PC-3 (cell line): ENCODE data around the gene BEND5. TPM values are rescaled to one million over a fixed set of nuclear protein-coding genes. Genes with fewer than 3 reads are reported as not detected.

Experiments
- ATAC-seq: fragments of 200-7000 bp; cut with Tn5 transposase; 2 replicates; pipeline ENCODE4 v1.9.1; 2020; ENCODE audit warnings: mild to moderate bottlenecking, moderate library complexity
- BruUV-seq: library from RNA; stranded (reverse); fragments of 400-500 nt; replicated peaks from 2 replicates; lab custom pipeline; 2021; lab: Mats Ljungman, UMichigan
- CTCF ChIA-PET: fragments of 300-600 bp; sonication (Branson Sonifier 250); formaldehyde crosslinking; loops from one replicate; lab custom pipeline; 2022; ENCODE audit warnings: antibody characterized with exemption; lab: Charles Lee
- POLR2A ChIA-PET: fragments of 300-600 bp; sonication (Branson Sonifier 250); formaldehyde crosslinking; loops from one replicate; lab custom pipeline; 2022; ENCODE audit warnings: antibody characterized with exemption; ENCODE audit not compliant: unreplicated experiment; lab: Charles Lee
- DNase-seq: peaks from one replicate; pipeline ENCODE4 v3.0.0-alpha.2; 2015
- H2AFZ ChIP-seq: fragments of 300-600 bp; sonication (generic); 2 replicates; pipeline ENCODE4 v1.6.0; 2016; ENCODE audit warnings: antibody characterized with exemption, low read length
- H3F3A ChIP-seq: fragments of 300-600 bp; sonication (generic); one replicate; pipeline ENCODE4 v1.6.0; 2017; ENCODE audit warnings: antibody characterized with exemption, low read length, control low read depth, mild to moderate bottlenecking; ENCODE audit not compliant: unreplicated experiment
- H3K27ac ChIP-seq: fragments of 300-600 bp; sonication (generic); 2 replicates; pipeline ENCODE4 v1.5.1; 2016; ENCODE audit warnings: mild to moderate bottlenecking, low read length
- H3K27me3 ChIP-seq: fragments of 300-600 bp; sonication (generic); 2 replicates; pipeline ENCODE4 v1.6.1; 2016; ENCODE audit warnings: low read length, mixed read lengths
- H3K36me3 ChIP-seq: fragments of 300-600 bp; sonication (generic); 2 replicates; pipeline ENCODE4 v1.6.1; 2016; ENCODE audit warnings: low read depth, mixed run types, low read length, mixed read lengths
- H3K4me1 ChIP-seq: fragments of 300-600 bp; sonication (generic); 2 replicates; pipeline ENCODE4 v1.5.1; 2016; ENCODE audit warnings: low read length; ENCODE audit not compliant: insufficient read depth
- H3K4me2 ChIP-seq: fragments of 300-600 bp; sonication (generic); 2 replicates; pipeline ENCODE4 v1.6.0; 2016; ENCODE audit warnings: low read length
- H3K4me3 ChIP-seq: fragments of 300-600 bp; sonication (generic); 2 replicates; pipeline ENCODE4 v1.5.1; 2016; ENCODE audit warnings: mild to moderate bottlenecking, low read length, mixed read lengths
- H3K79me2 ChIP-seq: fragments of 300-600 bp; sonication (generic); 2 replicates; pipeline ENCODE4 v1.6.1; 2017; ENCODE audit warnings: low read length, mixed read lengths
- H3K9ac ChIP-seq: fragments of 300-600 bp; sonication (generic); 2 replicates; pipeline ENCODE4 v1.6.0; 2016; ENCODE audit warnings: mild to moderate bottlenecking, low read length
- H3K9me2 ChIP-seq: fragments of 300-600 bp; sonication (generic); replicated peaks from 2 replicates; pipeline ENCODE4 v1.6.1; 2016; ENCODE audit warnings: mixed run types, low read length, mixed read lengths
- H3K9me3 ChIP-seq: fragments of 300-600 bp; sonication (generic); 2 replicates; pipeline ENCODE4 v1.6.1; 2016; ENCODE audit warnings: low read length, mixed read lengths
- H4K20me1 ChIP-seq: fragments of 300-600 bp; sonication (generic); 2 replicates; pipeline ENCODE4 v1.6.1; 2016; ENCODE audit warnings: low read length, mixed read lengths
- EZH2 ChIP-seq: fragments of 300-600 bp; sonication (generic); IDR thresholded peaks from one replicate; pipeline ENCODE4 v1.6.1; 2017; ENCODE audit warnings: antibody characterized with exemption, mild to moderate bottlenecking, low read length; ENCODE audit not compliant: unreplicated experiment
- EZH2phosphoT487 ChIP-seq: fragments of 300-600 bp; sonication (generic); IDR thresholded peaks from 2 replicates; pipeline ENCODE4 v1.6.1; 2018; ENCODE audit warnings: mild to moderate bottlenecking, antibody characterized with exemption, low read length, borderline replicate concordance
- intact Hi-C: fragments of 100-400 bp; cut with micrococcal nuclease; formaldehyde crosslinking; loops from 2 replicates; pipeline ENCODE4 v1.9.0; 2023
- total RNA-seq: library from RNA; depleted of rRNA; stranded (reverse); fragments of >200 nt; gene quantifications from 2 replicates; pipeline ENCODE4 v1.2.3, GENCODE V29; 2014
- TF ChIP-seq, protein P1 (sequence below): fragments of 300-600 bp; sonication (generic); conservative IDR thresholded peaks from 2 replicates; pipeline ENCODE4 v1.5.1; 2017; ENCODE audit warnings: antibody characterized with exemption, low read depth, mild to moderate bottlenecking, low read length

Gene BEND5
- total RNA-seq, 1 experiment from 2014 or later, result 3.1 TPM

DNA sequence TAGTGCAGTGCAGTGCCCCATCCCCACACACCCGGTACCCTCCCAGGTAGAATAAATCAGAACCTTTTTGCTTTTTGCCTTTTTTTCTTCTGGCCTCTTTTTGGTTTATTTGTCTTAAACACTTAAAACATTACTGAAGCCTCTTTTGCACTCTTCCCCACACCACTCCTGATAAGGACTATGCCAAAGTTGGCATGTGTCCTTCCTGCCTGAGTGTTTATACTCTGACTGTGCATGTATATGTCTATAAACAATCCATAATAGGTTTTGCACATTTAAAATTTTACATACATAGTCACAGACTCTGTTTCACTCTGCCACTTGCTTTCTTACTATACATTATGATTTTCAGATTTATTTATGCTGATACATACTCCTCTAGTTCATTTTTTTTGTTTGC is 59.6 kb downstream of the BEND5 start:
- CTCF ChIA-PET, result interaction anchor here (0.6 kb wide), 1 partner anchor 157 kb away, joined by 3 read pairs; no protein-coding TSS in a partner anchor
- intact Hi-C loops, result no loop called here

DNA sequence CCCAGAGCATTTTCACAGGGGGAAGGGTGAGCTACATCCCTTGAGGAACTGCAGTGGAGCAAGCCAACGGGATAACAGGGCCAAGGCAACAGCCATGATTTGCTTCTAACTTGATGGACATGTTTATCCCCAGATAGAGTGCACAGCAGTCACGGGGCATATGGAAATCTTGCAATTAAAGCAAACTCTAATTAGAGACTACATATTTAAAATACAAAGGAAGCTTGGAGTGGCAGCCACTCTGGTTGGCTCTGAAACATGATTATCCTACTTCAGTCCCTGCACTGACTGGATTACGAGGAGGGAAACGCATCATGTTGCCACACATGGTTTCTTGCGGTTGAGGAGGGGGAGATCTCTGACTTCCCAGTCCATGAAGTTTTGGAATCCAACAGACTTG is 60.8 kb downstream of the BEND5 start:
- Histone ChIP-seq H3F3A (no peaks in the 10 kb centered on the region), H4K20me1 (no peaks in the 10 kb centered on the region), H3K27me3 (no peaks in the 10 kb centered on the region), H2AFZ (no peak overlapping the region), H3K4me2 (no peak overlapping the region), H3K9me2 (no peaks in the 10 kb centered on the region), H3K36me3 (no peaks in the 10 kb centered on the region), H3K9me3 (no peaks in the 10 kb centered on the region), H3K4me1 (no peaks in the 10 kb centered on the region), H3K9ac (no peak overlapping the region), H3K4me3 (no peak overlapping the region), H3K79me2 (no peaks in the 10 kb centered on the region), H3K27ac (no peak overlapping the region)
- no TSS peak for BruUV-seq
- no peak for ATAC-seq
- TF ChIP-seq EZH2phosphoT487 (no peak), EZH2 (no peak)
- TF ChIP-seq, protein P1, sequence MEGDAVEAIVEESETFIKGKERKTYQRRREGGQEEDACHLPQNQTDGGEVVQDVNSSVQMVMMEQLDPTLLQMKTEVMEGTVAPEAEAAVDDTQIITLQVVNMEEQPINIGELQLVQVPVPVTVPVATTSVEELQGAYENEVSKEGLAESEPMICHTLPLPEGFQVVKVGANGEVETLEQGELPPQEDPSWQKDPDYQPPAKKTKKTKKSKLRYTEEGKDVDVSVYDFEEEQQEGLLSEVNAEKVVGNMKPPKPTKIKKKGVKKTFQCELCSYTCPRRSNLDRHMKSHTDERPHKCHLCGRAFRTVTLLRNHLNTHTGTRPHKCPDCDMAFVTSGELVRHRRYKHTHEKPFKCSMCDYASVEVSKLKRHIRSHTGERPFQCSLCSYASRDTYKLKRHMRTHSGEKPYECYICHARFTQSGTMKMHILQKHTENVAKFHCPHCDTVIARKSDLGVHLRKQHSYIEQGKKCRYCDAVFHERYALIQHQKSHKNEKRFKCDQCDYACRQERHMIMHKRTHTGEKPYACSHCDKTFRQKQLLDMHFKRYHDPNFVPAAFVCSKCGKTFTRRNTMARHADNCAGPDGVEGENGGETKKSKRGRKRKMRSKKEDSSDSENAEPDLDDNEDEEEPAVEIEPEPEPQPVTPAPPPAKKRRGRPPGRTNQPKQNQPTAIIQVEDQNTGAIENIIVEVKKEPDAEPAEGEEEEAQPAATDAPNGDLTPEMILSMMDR, result no peak
- ChIA-PET POLR2A (no interaction called here), CTCF (no interaction called here)
- no peak for DNase-seq
- intact Hi-C loops, result no loop called here

More for the DNA sequence above, 59.6 kb downstream of the BEND5 start:
- no peaks in the 10 kb centered on the region for H3K36me3 ChIP-seq
- POLR2A ChIA-PET, result no interaction called here
- no peaks in the 10 kb centered on the region for H3F3A ChIP-seq
- no peaks in the 10 kb centered on the region for H3K9me3 ChIP-seq
- DNase-seq, result no peak
- H3K4me2 ChIP-seq, result no peak overlapping the region
- H2AFZ ChIP-seq, result no peak overlapping the region
- no peak overlapping the region for H3K4me3 ChIP-seq
- ATAC-seq, result no peak
- H3K9ac ChIP-seq, result no peak overlapping the region
- H3K9me2 ChIP-seq, result no peaks in the 10 kb centered on the region
- no peaks in the 10 kb centered on the region for H4K20me1 ChIP-seq
- TF ChIP-seq, protein P1, result no peak
- TF ChIP-seq EZH2 (no peak), EZH2phosphoT487 (no peak)
- no peaks in the 10 kb centered on the region for H3K79me2 ChIP-seq
- no peaks in the 10 kb centered on the region for H3K27me3 ChIP-seq
- no peak overlapping the region for H3K27ac ChIP-seq
- BruUV-seq, result no TSS peak
- H3K4me1 ChIP-seq, result no peaks in the 10 kb centered on the region

DNA sequence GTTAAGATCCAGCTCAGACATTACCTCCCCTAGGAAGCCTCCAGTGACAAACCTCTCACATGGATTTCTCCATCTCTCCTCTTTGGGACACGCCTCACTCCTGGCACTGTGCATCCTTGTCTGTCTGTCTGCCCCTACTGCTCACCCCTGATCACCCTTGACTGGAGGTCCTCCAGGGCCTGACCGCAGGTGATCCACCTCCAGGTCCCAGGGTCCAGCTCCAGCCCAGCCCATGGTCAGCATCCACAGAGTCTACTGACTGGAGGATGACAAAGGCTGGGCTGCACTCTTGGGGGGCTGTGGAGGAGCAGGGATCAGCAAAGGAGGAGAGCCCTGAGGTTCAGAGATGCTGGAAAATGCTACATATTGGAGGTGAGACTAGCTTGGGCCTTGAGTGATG is 65.8 kb downstream of the BEND5 start:
- ChIA-PET CTCF (no interaction called here), POLR2A (no interaction called here)
- ATAC-seq (no peak), DNase-seq (no peak)
- no peaks in the 10 kb centered on the region for H3K27me3 ChIP-seq
- no peaks in the 10 kb centered on the region for H3K9me3 ChIP-seq
- no peak overlapping the region for H3K27ac ChIP-seq
- H3K79me2 ChIP-seq, result no peaks in the 10 kb centered on the region
- no peaks in the 10 kb centered on the region for H4K20me1 ChIP-seq
- intact Hi-C loops, result no loop called here
- no peak overlapping the region for H3K4me2 ChIP-seq
- H3K9me2 ChIP-seq, result no peaks in the 10 kb centered on the region
- no peaks in the 10 kb centered on the region for H3F3A ChIP-seq
- no peak overlapping the region for H3K9ac ChIP-seq
- no TSS peak for BruUV-seq
- H3K4me3 ChIP-seq, result no peak overlapping the region
- TF ChIP-seq, protein P1, result no peak
- no peak for TF ChIP-seq EZH2
- no peak for TF ChIP-seq EZH2phosphoT487
- no peaks in the 10 kb centered on the region for H3K4me1 ChIP-seq
- H3K36me3 ChIP-seq, result no peaks in the 10 kb centered on the region
- H2AFZ ChIP-seq, result no peak overlapping the region
